GM18867 (cell line): Measurements from ENCODE around the gene ABCB6.
A peak's percentile ranks its signal among the peaks of the same experiment; 100 is the strongest.

ENCODE experiments used
- ATAC-seq: cut with Tn5 transposase; IDR thresholded peaks from one replicate; pipeline ENCODE4 v1.9.1; 2021; ENCODE audit warnings: mild to moderate bottlenecking, moderate library complexity; ENCODE audit not compliant: unreplicated experiment

Gene ABCB6

DNA sequence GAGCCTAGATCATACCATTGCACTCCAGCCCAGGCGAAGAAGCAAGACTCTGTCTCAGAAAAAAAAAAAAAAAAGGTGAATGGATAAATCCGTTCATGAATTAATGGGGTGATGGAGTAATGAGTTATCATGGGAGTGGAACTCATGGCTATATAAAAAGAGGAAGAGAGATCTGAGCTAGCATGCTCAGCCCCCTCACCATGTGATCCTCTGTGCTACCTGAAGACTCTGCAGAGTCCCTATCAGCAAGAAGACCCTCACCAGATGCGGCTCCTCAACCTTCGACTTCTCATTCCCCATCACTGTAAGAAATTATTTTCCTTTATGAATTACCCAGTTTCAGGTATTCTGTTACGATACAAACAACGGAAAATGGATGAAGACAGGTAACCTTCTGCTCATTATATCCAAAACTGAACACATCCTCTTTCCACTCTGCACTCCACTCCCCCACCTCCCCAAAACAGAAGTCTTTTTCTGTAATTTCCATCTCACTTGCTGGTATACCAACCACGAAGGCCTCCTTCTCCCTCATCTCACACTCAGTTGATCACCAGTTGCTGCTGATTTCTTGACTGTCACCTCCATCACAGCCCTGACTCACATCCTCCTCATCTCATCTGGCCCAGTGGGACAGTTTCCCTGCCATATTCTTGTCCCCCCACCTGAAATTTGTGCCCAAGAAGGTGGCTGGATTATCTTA is 31.9 kb downstream of the ABCB6 start:
- no peak for ATAC-seq

DNA sequence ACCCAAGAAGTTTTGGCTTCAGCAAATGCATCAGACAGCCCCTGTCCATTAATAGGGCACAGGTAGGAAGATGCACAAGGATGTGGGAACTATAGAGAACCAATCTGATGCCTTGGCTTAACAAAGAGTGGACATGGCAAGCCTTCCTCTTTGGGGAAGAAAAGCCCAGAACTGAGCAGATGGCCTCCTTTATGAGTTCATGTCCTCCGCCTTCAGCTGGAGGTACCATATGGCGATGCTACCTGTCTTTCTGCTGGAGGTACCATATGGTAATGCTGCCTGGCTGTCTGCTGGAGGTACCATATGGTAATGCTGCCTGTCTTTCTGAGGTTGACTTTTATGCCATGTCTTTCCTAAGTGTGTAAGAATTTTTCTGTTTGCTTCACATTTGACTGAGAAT is 34.6 kb downstream of the ABCB6 start:
- no peak for ATAC-seq

DNA sequence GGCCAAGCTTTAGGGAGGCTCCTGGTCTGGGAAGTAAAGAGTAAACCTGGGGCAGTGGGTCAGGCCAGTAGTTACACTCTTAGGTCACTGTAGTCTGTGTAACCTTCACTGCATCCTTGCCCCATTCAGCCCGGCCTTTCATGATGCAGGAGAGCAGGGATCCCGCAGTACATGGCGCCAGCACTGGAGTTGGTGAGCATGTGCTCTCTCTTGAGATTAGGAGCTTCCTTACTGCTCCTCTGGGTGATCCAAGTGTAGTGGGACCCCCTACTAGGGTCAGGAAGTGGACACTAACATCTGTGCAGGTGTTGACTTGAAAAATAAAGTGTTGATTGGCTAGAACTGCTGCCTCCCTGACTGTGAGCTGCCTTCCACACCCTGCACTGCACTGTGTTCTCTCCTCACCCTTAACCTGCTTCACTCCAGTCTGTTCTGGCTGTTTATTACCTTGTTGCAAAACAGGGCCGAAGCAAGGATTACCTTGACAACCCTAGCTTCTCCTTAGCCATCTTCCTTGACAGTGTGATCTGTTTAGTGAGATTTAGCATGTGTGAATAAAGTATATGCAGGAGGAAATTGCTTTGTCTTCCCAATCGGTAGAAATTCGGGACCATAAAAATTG is 35.5 kb downstream of the ABCB6 start:
- ATAC-seq, result no peak

DNA sequence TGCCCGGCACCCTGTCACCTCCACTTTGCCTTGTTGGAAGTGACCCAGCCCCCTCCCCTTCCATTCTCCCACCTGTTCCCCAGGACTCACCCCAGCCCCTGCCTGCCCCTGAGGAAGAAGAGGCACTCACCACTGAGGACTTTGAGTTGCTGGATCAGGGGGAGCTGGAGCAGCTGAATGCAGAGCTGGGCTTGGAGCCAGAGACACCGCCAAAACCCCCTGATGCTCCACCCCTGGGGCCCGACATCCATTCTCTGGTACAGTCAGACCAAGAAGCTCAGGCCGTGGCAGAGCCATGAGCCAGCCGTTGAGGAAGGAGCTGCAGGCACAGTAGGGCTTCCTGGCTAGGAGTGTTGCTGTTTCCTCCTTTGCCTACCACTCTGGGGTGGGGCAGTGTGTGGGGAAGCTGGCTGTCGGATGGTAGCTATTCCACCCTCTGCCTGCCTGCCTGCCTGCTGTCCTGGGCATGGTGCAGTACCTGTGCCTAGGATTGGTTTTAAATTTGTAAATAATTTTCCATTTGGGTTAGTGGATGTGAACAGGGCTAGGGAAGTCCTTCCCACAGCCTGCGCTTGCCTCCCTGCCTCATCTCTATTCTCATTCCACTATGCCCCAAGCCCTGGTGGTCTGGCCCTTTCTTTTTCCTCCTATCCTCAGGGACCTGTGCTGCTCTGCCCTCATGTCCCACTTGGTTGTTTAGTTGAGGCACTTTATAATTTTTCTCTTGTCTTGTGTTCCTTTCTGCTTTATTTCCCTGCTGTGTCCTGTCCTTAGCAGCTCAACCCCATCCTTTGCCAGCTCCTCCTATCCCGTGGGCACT is 36.2 kb downstream of the ABCB6 start:
- no peak for ATAC-seq

DNA sequence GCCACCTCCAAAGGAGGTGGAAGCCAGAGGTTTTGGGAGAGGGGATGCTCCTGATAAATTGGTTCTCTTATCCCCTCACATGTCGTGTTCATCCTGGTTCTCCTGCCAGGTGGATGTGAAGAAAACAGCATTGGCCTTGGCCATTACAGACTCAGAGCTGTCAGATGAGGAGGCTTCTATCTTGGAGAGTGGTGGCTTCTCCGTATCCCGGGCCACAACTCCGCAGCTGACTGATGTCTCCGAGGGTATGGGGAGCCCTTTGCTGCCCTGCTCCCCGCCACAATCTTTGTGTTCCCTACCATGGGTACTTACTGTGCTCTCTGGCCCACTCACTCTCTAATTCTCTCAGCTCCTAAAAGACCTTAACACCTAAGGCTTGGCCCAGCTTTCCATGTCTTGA is 37.2 kb downstream of the ABCB6 start:
- ATAC-seq, result no peak

DNA sequence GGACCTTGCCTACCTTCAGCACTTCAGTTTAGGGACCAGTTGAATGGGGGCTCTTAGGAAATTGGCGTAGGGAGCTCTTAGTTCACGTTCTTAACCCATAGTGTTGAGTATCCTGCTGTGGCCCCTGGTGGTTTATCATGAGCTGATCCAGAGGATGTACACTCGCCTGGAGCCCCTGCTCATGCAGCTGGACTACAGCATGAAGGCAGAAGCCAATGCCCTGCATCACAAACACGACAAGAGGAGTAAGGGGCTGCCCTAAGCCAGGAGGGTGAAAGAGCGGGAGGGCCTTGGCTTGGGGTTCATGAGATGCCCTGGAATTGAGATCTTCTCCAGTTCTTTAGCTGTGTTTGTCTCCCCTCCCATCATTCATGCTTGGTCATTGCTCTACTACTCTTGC is 37.8 kb downstream of the ABCB6 start:
- ATAC-seq, result no peak

DNA sequence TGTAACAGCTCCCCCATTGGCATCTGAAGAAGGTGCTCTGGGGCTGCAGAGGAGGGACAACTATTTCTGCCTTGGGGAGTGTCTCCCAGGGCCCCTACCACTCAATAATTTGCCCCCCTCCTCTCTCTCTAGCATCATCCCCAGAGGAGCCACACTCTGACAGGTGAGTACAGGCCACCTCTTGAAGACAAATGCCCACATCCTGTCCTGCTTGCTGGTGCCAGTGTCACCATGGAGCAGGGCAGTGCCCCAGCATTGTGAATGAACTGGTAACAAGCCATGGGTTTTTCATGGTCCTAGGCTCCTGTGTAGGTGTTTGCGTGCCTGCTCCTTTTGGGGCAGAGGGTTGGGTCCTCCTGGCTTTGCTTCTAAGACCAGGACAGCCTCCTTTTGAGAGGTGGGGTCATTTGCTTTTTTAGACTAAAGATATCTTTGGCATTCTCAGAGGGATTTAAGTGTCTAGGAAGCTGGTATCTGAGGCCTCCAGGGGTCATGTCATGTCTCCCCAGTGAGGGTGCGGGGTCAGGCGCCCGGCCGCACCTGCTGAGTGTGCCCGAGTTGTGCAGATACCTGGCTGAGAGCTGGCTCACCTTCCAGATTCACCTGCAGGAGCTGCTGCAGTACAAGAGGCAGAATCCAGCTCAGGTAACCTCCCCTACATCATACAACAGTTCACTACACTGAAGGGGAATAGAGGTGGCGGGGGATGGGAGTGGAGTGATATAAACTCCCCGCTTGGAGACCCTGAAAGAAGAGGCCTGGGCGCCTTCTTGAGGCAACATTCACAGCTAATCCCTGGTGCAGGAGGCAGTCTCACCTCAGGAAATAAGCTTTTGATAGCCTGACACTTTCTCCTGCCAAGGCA is 38.9 kb downstream of the ABCB6 start:
- no peak for ATAC-seq

DNA sequence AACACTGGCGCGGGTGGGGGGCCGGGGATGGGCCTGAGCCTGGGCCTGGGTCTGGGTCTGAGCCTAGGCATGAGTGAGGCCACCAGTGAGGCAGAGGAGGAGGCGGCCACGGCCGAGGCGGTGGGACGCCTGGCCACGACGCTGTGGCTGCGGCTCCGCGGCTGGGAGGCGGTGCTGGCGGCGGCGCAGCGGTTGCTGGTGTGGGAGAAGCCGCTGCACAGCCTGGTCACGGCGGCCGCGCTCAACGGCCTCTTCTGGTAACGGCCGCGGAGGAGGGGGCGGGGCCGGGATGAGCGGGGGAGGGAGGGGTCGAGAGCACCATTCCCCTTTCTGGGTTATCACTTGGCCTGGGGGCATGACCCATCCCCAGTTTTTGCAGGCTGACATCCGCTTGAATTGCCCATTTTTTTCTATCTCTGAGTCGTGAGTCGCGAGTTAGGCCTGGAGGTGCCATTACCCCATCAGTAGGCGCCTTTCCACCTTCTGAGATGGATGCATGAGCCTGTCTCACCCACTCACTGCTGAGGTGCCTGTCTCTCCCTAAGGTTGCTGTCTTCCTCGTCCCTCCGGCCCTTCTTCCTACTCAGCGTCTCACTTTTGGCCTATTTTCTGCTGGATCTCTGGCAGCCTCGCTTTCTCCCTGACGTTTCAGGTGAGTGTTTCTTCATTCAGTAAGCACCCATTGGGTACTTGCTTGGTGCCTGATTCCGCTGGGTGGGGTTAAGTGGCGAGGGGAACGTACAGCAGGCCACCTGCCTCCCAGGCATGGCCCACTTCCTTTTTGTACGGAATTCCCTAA is 40.2 kb downstream of the ABCB6 start:
- peak; percentile 27 for ATAC-seq

DNA sequence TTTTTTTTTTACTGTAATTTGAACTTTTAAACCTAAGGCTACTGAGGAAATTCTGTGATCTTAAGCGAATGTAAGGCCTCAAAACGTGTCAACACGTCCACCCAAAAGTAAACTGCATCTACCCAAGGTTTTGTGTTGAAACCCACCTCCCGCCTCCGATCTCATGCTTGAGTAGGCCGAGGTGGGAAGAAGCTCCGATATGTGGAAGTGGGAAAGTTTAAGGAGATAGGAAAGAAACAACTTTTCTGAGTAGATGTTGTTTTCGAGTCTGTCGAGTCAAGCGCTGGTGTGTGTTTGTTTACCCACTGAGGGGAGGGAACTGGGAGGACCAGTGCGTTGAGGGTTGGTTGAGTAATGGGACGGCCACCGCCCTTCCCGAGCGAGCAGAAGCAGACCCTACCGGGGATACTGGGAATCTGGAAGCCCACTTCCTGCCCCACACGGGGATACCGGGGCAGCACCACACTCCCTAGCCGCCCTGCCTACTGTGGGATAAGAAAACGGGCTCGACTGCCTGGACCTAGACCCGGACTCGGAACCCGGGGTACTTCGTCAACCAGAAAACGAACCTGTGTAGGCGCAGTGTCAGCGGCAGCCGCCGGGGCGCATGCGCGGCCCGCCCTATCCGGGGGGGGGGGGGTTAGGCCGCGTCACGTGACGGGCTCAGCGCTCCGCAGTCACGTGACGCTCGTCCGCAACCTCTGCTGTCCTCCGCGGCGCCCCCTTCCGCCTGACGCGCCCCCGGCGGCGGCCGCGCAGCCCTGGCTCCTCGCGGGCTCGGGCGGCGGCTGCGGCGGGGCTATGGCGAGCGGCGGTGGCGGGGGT is 41.0 kb downstream of the ABCB6 start, which contains the start of gene RETREG2:
Gene RETREG2, plus strand, starts transcription at position 724 of the 825 bp plus-strand sequence. Its CDS starts 78 bp downstream, at position 802.
- peak; percentile 41 for ATAC-seq

DNA sequence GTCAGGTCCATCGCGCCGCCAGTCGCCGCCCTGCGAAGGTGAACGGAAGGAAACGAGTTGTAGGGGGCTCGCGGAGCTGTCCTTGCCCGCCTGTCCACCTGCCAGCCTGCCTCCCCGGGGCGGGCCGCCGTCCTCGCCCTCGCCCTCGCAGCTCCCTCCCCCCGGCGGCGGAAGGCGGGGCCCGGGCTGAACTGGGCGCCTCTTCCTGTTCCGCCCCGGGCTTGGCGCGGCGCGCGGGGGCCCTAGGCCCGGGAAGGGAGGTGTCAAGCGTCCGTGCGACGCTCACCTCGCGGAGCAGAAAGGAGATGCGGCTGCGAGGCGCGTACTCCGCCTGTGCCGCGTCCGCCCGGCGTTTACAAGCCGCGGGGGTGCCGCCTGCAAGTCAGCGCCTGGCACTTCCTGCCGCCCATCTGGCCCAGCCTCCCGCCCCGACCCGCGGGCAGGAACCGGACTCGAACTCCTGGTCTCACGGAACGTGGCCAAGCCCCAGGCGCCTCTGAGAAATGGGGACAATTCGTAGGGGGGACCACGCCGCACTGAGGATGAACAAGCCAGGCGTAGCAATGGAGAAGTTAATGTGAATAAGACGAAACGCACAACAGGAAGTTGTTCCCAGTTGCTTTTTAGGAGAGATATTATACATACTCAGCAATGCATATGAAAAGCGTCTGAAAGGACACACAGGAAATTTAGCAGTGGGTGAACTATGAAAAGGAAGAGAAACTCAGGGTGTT is 41.8 kb downstream of the ABCB6 start, which contains the start of gene CNPPD1:
Gene CNPPD1, minus strand, starts transcription at position 108 of the 734 bp plus-strand sequence. Its CDS starts 97 bp downstream, at position 11.
- peak; percentile 73 for ATAC-seq

DNA sequence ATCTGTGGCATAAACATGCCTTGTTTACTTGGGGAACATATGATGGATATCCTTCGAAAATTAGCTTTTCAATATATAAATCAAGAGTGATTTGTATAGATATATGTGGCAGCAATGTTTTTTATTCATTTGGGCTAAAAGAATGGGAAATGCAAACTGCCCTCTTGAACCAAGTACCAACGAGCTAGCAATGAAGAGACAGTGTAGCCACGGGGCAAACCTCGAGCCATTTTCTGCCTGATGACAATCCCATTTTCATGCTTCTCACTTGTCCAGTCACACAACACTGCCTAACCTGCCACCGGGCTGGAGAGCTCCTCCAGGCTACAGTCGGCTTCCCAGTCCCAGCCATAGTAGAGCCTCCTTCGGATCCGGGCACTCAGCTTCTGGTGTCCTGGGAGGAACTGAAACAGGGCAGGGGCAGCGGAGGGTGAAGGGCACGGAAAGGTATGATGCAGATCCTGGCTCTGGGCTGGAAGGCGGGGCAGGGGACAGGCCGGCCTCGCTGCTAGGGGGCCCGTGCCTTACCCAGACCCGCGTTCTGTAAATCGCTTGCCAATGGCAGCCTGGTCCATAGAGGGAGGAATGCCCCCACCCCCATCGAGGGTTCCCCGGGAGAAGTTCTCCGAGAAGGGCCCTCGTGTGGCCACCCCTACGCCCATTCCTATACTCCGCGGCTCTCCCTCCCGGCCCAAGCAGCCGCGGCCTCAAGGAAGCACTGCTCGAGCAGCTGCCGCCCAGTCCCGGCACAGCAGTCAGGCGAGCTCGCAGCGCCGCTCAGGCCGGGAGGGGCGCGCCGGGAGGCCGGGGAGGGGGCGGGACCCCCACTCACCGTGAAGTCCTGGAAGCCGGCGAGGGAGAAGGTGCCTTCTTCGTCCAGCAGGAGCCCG is 42.6 kb downstream of the ABCB6 start:
- peak; percentile 27 for ATAC-seq

DNA sequence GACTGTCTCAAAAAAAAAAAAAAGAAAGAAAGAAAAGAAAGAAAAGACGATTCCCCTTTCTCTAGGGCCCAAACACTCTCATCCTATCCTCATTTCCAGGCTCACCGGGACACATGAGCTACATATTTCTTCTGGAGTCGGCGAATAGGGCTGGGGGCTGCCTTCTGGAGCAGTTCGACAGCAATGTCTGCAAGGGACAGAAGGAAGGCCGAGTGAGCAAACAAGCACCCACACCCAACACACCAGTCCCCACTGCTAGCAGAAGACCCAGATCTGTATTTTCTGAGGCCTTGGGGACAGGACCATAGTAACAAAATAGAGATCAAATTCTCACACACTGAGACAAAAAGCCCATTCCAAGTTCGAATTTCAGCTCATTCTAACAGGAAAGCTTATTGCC is 43.3 kb downstream of the ABCB6 start:
- no peak for ATAC-seq

DNA sequence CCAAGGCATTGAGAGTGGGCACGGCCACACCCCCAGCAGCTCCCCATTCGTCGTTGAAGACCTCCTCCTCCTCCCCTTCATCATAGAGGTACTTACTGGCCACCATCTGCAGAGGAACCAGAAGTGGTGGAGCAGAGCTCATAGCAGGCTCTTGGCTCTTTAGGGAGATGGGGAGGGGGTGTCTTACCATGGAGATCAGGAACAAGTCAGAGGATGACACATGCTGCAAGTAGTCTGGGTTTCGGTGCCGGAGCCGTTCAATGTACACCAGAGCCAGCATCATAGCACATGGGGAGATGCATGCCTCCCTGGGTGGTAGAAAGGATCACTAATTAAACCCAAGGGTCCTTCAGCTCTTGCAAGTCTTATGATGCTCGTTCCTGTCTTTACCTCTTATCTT is 44.0 kb downstream of the ABCB6 start:
- no peak for ATAC-seq

DNA sequence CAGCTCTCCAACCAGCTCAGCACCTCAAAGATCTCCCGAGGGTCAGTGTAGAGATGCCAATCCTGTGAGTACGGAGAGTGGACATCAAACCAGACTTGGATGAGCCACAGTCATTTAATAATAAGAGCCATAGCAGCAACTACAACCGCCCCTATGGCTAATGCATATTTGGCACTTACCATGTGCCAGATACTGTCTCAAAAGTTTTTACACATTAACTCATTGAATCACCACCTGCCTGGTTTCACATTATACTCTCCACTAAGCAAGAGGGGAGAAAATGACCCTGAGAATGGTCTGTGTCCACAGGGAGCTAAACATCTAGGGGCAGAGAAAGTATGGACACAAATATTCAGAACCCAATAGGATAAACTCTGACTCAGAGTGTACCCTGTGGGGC is 44.6 kb downstream of the ABCB6 start:
- ATAC-seq, result no peak

DNA sequence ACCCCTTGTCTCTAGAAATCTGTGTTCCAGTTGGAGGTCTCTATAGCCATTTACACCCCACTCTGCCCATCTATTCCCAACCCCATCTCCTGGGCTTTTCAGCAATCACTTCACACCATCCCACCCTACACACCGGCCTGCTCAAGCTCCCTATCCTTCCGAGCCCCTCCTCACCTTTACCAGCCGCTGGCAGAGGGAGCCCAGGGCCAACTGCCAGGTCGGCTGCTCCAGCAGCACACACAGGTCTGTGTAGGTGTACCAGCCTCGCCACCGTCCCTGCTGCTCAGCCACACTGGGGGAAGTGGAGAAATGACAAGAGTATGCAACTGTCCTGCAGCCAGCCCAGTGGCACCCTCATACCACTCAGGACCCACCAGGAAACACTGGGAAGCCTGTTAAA is 45.6 kb downstream of the ABCB6 start:
- no peak for ATAC-seq

DNA sequence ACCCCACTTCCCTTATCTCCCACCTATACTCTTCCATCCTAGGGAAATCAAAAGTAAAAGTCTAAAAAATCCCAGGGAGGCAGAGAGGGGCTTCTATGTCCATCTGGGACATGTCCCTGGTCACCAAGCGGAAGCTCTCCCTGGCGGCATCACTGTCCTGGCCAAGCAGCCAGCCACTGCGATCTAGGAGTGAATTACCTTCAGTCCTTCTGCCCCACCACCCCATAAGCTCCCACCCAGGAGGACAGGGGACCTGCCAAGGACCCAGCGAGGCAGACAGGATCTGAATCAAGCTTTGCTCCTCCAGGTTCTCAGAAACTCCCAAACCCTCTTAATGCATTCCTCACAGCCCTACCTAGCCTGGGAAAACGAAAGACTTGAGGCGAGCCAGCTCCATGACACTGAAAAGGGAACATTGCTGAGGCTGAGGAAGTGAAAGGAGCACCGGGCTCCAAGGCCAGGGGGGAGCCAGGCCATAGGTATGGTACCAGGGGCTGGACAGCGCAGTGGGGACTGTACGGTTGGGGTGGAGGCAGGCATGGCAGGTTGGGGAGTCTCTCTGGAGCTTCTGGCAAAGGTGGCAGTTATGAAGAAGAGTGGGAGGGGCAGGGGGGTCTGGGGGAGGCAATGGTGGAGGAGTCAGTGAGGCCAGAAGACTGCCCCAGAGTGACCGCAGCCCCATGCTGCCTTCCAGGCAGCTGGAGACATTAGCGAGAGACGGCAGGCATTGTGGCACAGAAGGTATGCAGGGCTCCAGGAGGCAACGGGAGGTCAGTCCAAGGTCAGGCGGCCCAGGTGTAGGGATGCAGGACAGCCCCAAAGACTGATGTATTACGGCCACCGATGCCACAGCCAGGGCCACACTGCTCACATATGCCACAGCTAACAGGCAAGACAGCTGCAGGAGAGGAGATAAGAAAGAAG is 46.3 kb downstream of the ABCB6 start:
- ATAC-seq, result no peak
